GM12801 (cell line): ENCODE results near the gene OR6X1.

Source experiments
- CTCF ChIP-seq: IDR thresholded peaks from one replicate; pipeline ENCODE4 v1.5.1; 2011; ENCODE audit warnings: control low read depth; ENCODE audit not compliant: insufficient read length; ENCODE audit errors: extremely low read depth

Gene OR6X1

GRCh38 chr11:123771664-123772063, 17.3 kb upstream of the OR6X1 start:
- no peak for TF ChIP-seq CTCF

- TF ChIP-seq CTCF: no peak
Observed at GRCh38 chr11:123770712-123771111, 16.4 kb upstream of the OR6X1 start.

- TF ChIP-seq CTCF: no peak
Observed at GRCh38 chr11:123765601-123766000, 11.3 kb upstream of the OR6X1 start.

- TF ChIP-seq CTCF: no peak
Observed at GRCh38 chr11:123762422-123762821, 8.1 kb upstream of the OR6X1 start.

GRCh38 chr11:123760894-123761293, 6.6 kb upstream of the OR6X1 start:
- TF ChIP-seq CTCF: no peak

GRCh38 chr11:123757976-123758375, 3.7 kb upstream of the OR6X1 start:
- no peak for TF ChIP-seq CTCF

GRCh38 chr11:123755813-123756212, 1.5 kb upstream of the OR6X1 start:
- TF ChIP-seq CTCF: no peak

GRCh38 chr11:123755344-123755743, 1.0 kb upstream of the OR6X1 start:
- TF ChIP-seq CTCF: no peak
